Nephron progenitor cell (in vitro differentiated cells): ENCODE measurements around the gene HOXC10.

Experiments used
- DNase-seq: peaks from one replicate; pipeline ENCODE4 v3.0.0; 2021
- H3K27ac Mint-ChIP-seq: 2 replicates; pipeline ENCODE4 v1.8.0; 2021; ENCODE audit warnings: mild to moderate bottlenecking, moderate library complexity, mixed read lengths
- H3K27me3 Mint-ChIP-seq: 2 replicates; pipeline ENCODE4 v1.8.0; 2021; ENCODE audit warnings: mild to moderate bottlenecking, low read depth, mixed read lengths; ENCODE audit not compliant: poor library complexity
- H3K36me3 Mint-ChIP-seq: 2 replicates; pipeline ENCODE4 v1.8.0; 2021; ENCODE audit warnings: low read depth, mixed read lengths
- H3K4me1 Mint-ChIP-seq: 2 replicates; pipeline ENCODE4 v1.8.0; 2021; ENCODE audit warnings: mixed read lengths
- H3K4me3 Mint-ChIP-seq: 2 replicates; pipeline ENCODE4 v1.8.0; 2021; ENCODE audit warnings: mild to moderate bottlenecking, moderate library complexity, mixed read lengths
- H3K9me3 Mint-ChIP-seq: 2 replicates; pipeline ENCODE4 v1.8.0; 2021; ENCODE audit warnings: mild to moderate bottlenecking, moderate library complexity, mixed read lengths
- TF ChIP-seq, protein P1 (sequence below): fragments of 200-600 bp; sonication (generic); IDR thresholded peaks from 2 replicates; pipeline ENCODE4 v1.5.0; 2021; ENCODE audit warnings: antibody characterized with exemption

HOXC10 gene

GRCh38 chr12:53944209-53944608 is 40.7 kb upstream of the HOXC10 start:
- Mint-ChIP-seq H3K36me3 (no peaks in the 10 kb centered on the region), H3K4me3 (no peak overlapping the region), H3K4me1 (no peaks in the 10 kb centered on the region), H3K27ac (no peak overlapping the region), H3K9me3 (peaks cover 8% of the 10 kb centered on the region), H3K27me3 (peaks cover 100% of the 10 kb centered on the region)
- no peak for DNase-seq
- TF ChIP-seq, protein P1, sequence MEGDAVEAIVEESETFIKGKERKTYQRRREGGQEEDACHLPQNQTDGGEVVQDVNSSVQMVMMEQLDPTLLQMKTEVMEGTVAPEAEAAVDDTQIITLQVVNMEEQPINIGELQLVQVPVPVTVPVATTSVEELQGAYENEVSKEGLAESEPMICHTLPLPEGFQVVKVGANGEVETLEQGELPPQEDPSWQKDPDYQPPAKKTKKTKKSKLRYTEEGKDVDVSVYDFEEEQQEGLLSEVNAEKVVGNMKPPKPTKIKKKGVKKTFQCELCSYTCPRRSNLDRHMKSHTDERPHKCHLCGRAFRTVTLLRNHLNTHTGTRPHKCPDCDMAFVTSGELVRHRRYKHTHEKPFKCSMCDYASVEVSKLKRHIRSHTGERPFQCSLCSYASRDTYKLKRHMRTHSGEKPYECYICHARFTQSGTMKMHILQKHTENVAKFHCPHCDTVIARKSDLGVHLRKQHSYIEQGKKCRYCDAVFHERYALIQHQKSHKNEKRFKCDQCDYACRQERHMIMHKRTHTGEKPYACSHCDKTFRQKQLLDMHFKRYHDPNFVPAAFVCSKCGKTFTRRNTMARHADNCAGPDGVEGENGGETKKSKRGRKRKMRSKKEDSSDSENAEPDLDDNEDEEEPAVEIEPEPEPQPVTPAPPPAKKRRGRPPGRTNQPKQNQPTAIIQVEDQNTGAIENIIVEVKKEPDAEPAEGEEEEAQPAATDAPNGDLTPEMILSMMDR = no peak

DNA sequence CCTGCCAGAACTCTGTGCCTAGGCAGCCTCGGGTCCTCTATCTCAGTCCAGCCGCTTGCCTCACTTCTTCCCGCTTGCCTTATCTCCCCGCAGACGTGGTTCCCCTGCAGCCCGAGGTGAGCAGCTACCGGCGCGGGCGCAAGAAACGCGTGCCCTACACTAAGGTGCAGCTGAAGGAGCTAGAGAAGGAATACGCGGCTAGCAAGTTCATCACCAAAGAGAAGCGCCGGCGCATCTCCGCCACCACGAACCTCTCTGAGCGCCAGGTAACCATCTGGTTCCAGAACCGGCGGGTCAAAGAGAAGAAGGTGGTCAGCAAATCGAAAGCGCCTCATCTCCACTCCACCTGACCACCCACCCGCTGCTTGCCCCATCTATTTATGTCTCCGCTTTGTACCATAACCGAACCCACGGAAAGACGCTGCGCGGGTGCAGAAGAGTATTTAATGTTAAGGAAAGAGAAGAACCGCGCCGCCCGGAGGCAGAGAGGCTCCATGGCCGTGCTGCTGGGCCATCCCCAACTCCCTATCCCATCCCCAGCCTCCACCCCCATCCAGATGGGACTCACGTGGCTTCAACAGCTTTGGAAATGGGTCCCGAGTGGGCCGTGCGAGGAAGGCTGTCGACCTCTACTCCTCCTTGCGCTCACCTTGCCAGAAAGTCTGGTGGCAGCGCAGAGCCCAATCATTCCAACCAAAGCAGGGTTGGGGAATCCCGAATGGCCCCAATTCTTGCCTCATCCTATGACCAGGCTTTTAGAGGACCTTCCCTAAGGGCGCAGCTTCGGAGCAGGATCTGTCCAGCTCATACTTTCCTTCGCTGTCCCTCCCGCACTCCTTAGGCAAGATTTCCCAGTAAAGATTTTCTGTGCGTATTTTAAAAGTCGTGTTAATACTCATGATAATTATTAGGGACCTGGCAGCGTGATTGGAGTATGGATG is 39.8 kb upstream of the HOXC10 start:
- Mint-ChIP-seq H3K9me3 (peaks cover 8% of the 10 kb centered on the region), H3K4me1 (no peaks in the 10 kb centered on the region), H3K4me3 (no peak overlapping the region), H3K36me3 (no peaks in the 10 kb centered on the region), H3K27me3 (peaks cover 100% of the 10 kb centered on the region), H3K27ac (no peak overlapping the region)
- TF ChIP-seq, protein P1 = no peak
- no peak for DNase-seq

GRCh38 chr12:53947743-53948142 is 37.2 kb upstream of the HOXC10 start:
- H3K36me3 Mint-ChIP-seq = no peaks in the 10 kb centered on the region
- peaks cover 100% of the 10 kb centered on the region for H3K27me3 Mint-ChIP-seq
- H3K9me3 Mint-ChIP-seq = peaks cover 5% of the 10 kb centered on the region
- no peaks in the 10 kb centered on the region for H3K4me1 Mint-ChIP-seq
- no peak overlapping the region for H3K4me3 Mint-ChIP-seq
- TF ChIP-seq, protein P1 = no peak
- no peak for DNase-seq
- no peak overlapping the region for H3K27ac Mint-ChIP-seq

DNA sequence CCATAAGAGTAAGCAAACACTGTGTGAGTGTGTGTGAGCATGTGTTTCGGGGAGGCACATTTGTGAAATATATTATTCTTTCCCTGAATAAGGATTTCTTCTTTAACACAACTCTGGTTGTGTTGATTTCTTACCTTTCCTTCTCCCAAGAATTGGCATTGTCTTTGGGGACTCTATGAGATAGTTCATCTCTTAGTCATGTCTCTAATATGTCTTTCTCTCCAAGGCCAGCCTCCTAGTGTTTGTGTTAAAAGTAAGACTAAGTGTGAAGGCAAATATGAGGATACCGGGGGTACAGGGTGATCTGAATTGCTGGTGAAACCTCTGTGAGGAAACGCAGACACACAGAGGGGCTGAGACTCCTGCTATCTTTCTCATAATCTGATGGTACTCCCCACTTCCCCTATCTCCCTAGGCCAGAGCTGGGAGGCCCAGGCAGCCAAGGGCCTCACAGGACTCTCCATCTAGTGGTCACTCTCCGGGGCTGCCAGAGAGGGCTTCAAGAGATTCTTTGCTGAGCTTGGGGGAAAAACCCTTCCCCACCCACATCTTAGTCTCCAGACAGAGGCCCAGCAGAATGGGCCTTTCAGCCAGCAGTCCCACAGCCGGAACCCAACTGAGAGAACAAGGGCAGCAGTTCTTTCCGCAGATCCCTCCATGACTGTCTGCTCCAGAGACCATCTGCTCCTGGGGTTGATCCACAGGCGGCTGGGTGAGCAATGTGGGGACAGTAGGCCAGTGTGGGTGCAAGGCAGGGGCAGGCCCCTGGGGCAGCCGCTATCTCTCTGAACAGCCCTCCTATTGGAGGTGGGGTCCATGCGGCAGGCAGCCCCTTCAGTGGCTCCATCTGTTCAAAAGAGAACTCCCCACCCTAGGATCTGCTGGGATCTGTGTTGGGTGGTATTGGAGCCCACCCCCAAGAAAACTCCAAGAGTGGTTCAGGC is 36.0 kb upstream of the HOXC10 start:
- Mint-ChIP-seq H3K27me3 (peaks cover 100% of the 10 kb centered on the region), H3K4me3 (no peak overlapping the region), H3K36me3 (no peaks in the 10 kb centered on the region), H3K4me1 (peaks cover 5% of the 10 kb centered on the region), H3K27ac (no peak overlapping the region), H3K9me3 (peaks cover 5% of the 10 kb centered on the region)
- TF ChIP-seq, protein P1 = no peak
- no peak for DNase-seq

GRCh38 chr12:53949631-53950436 is 35.1 kb upstream of the HOXC10 start:
- TF ChIP-seq, protein P1 = no peak
- peaks cover 3% of the 10 kb centered on the region for H3K9me3 Mint-ChIP-seq
- H3K4me1 Mint-ChIP-seq = peaks cover 5% of the 10 kb centered on the region
- H3K36me3 Mint-ChIP-seq = no peaks in the 10 kb centered on the region
- no peak overlapping the region for H3K4me3 Mint-ChIP-seq
- H3K27ac Mint-ChIP-seq = no peak overlapping the region
- peaks cover 100% of the 10 kb centered on the region for H3K27me3 Mint-ChIP-seq
- DNase-seq = peak; percentile 47
